C4-2B (cell line): ENCODE data around the gene FHL2.

Experiments
- CTCF ChIP-seq: fragments of 450-650 bp; conservative IDR thresholded peaks from 2 replicates; pipeline ENCODE4 v1.5.1; 2017; ENCODE audit warnings: mild to moderate bottlenecking
- ZFX ChIP-seq: fragments of 450-650 bp; IDR thresholded peaks from 2 replicates; pipeline ENCODE4 v1.6.1; 2017

- TF ChIP-seq CTCF (no peak), ZFX (no peak)
These were observed 71.2 kb downstream of the FHL2 start for GRCh38 chr2:105327690-105328089.
